ENCODE results near the gene CFAP65. TPM values are rescaled to one million over a fixed set of nuclear protein-coding genes. Genes with fewer than 3 reads are reported as not detected.
A peak's percentile ranks its signal among the peaks of the same experiment; 100 is the strongest.

CFAP65 gene
- total and polyA plus RNA-seq, 9 of the 15 experiments (the other 6 are each of a cell fraction or from before 2014, with no cell fraction given) = not detected

DNA sequence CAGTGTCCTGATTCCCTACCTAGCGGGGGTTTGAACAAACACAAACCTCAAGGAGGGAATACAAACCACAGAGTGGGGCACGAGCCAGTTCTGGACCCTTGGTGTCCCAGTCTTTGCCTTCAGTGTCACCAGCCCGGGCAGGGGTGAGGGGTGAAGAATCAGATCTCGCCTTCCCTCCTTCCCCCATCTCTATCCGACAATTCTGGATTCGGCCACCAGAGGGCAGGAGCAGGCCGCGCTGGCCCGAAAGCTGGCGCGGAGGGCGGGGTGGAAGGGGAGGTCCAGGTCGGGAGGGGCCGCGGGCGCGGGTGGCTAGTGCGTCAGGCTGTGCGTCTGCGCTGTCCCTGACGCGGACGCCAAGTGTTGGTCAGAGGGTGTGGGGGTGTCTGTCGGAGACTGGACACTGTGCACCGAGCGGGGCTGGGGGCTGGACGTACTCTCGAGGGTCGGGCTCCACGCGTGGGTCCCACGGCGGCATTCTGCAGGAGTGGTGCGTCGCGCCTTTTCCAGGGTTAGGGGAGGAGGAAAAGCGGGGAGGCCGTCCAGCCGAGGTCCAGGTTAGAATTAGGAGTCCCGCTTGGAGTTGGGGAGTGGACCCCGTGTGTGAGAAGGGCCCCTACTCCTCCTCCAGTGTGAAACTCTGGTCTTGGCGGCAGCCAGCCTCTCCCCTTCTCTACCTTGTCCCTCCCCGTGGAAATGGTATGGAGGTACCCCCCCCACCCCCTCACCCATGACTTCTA is 45.2 kb downstream of the CFAP65 start (continued):
- TF ChIP-seq, protein P1, sequence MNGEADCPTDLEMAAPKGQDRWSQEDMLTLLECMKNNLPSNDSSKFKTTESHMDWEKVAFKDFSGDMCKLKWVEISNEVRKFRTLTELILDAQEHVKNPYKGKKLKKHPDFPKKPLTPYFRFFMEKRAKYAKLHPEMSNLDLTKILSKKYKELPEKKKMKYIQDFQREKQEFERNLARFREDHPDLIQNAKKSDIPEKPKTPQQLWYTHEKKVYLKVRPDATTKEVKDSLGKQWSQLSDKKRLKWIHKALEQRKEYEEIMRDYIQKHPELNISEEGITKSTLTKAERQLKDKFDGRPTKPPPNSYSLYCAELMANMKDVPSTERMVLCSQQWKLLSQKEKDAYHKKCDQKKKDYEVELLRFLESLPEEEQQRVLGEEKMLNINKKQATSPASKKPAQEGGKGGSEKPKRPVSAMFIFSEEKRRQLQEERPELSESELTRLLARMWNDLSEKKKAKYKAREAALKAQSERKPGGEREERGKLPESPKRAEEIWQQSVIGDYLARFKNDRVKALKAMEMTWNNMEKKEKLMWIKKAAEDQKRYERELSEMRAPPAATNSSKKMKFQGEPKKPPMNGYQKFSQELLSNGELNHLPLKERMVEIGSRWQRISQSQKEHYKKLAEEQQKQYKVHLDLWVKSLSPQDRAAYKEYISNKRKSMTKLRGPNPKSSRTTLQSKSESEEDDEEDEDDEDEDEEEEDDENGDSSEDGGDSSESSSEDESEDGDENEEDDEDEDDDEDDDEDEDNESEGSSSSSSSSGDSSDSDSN (IDR thresholded peaks at IDR 0.05; ENCODE audit: borderline replicate concordance in 1 of 2, low read depth in 2 of 2, low read length in 2 of 2) = 0 out of 4 replicates have a peak, but pooled peaks of 1 of the 2 experiments have one; percentile 37
- TF ChIP-seq STAT5B (CRISPR knock-in tag; IDR thresholded peaks at IDR 0.05) (no peak), ZNF282 (CRISPR knock-in tag; IDR thresholded peaks at IDR 0.05) (no peak), POLR2H (tag; IDR thresholded peaks at IDR 0.05; ENCODE audit: low read depth) (no peak), SUPT5H (IDR thresholded peaks at IDR 0.05) (peak; percentile 72), PHF20 (IDR thresholded peaks at IDR 0.05; ENCODE audit: partially characterized antibody) (peak; percentile 67), ELF1 (tag; IDR thresholded peaks at IDR 0.05) (no peak), ZNF785 (CRISPR knock-in tag; IDR thresholded peaks at IDR 0.05) (no peak), KDM4B (IDR thresholded peaks at IDR 0.05; ENCODE audit: borderline replicate concordance in 2 of 2, low read depth in 1 of 2) (0 out of 4 replicates have a peak, but pooled peaks of 1 of the 2 experiments have one; percentile 52), CEBPZ (IDR thresholded peaks at IDR 0.05; ENCODE audit: borderline replicate concordance, low read depth, low read length) (no peak), ZFP91 (CRISPR knock-in tag; IDR thresholded peaks at IDR 0.05) (no peak), HMG20B (CRISPR knock-in tag; IDR thresholded peaks at IDR 0.05) (no peak), ZNF408 (CRISPR knock-in tag; IDR thresholded peaks at IDR 0.05; ENCODE audit: low read depth) (no peak), CREB3 (tag; conservative IDR thresholded peaks at IDR 0.05; ENCODE audit: low read depth) (no peak)
- TF ChIP-seq, protein P2, sequence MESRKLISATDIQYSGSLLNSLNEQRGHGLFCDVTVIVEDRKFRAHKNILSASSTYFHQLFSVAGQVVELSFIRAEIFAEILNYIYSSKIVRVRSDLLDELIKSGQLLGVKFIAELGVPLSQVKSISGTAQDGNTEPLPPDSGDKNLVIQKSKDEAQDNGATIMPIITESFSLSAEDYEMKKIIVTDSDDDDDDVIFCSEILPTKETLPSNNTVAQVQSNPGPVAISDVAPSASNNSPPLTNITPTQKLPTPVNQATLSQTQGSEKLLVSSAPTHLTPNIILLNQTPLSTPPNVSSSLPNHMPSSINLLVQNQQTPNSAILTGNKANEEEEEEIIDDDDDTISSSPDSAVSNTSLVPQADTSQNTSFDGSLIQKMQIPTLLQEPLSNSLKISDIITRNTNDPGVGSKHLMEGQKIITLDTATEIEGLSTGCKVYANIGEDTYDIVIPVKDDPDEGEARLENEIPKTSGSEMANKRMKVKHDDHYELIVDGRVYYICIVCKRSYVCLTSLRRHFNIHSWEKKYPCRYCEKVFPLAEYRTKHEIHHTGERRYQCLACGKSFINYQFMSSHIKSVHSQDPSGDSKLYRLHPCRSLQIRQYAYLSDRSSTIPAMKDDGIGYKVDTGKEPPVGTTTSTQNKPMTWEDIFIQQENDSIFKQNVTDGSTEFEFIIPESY (CRISPR knock-in tag; IDR thresholded peaks at IDR 0.05) = peak; percentile 55

Data from K562 (cell line).